Measurements from ENCODE around the gene RABGAP1. TPM values are rescaled to one million over a fixed set of nuclear protein-coding genes. Genes with fewer than 3 reads are reported as not detected.

RABGAP1 gene
- total and polyA plus RNA-seq, 2 experiments from 2014 or later: 8.5 to 33.9 TPM

GRCh38 chr9:122929796-122930354 lies 10.9 kb upstream of the RABGAP1 start:
- H3K4me1 Mint-ChIP-seq: peaks cover 5% of the 10 kb centered on the region; the same call in 2 of the 3 replicates
- H3K4me3 Mint-ChIP-seq: no peak overlapping the region
- peaks cover 92% of the 10 kb centered on the region for H3K79me2 ChIP-seq (replicated peaks; ENCODE audit: insufficient read depth)

More at GRCh38 chr9:122929796-122930354, 10.9 kb upstream of the RABGAP1 start:
- no peak for DNase-seq (ENCODE audit: low spot score)
- Mint-ChIP-seq H3K27me3 (ENCODE audit: insufficient read depth, low read depth, poor library complexity) (no peaks in the 10 kb centered on the region), H3K27ac (no peak overlapping the region), H3K36me3 (ENCODE audit: low read depth) (no peaks in the 10 kb centered on the region; the same call in 2 of the 3 replicates), H3K9me3 (no peaks in the 10 kb centered on the region)
- H3K4me2 ChIP-seq: peak overlapping the region; percentile 89
- peak overlapping the region; percentile 86 for H3K4me3 ChIP-seq
- H4K20me1 ChIP-seq (replicated peaks; ENCODE audit: insufficient read depth): peaks cover 16% of the 10 kb centered on the region
- H3K27me3 ChIP-seq (ENCODE audit: insufficient read depth): no peaks in the 10 kb centered on the region
- H3K4me1 ChIP-seq (ENCODE audit: insufficient read depth): peaks cover 19% of the 10 kb centered on the region
- TF ChIP-seq ZNF114 (CRISPR knock-in tag; IDR thresholded peaks at IDR 0.05): no peak
- no peak for TF ChIP-seq EZH2phosphoT487 (IDR thresholded peaks at IDR 0.05; ENCODE audit: unreplicated experiment)
- TF ChIP-seq REST (IDR thresholded peaks at IDR 0.05; ENCODE audit: unreplicated experiment): no peak
- no peak for TF ChIP-seq ZNF462 (CRISPR knock-in tag; IDR thresholded peaks at IDR 0.05)
- TF ChIP-seq EZH2 (IDR thresholded peaks at IDR 0.05; ENCODE audit: low read depth, unreplicated experiment): no peak
- no peak for TF ChIP-seq STAT1 (IDR thresholded peaks at IDR 0.05; ENCODE audit: unreplicated experiment)
- no peak for TF ChIP-seq CTCF (conservative IDR thresholded peaks at IDR 0.05; ENCODE audit: low read depth in 2 of 2)
- TF ChIP-seq ETS1 (IDR thresholded peaks at IDR 0.05): no peak
- TF ChIP-seq ZNF331 (CRISPR knock-in tag; IDR thresholded peaks at IDR 0.05; ENCODE audit: low read depth): no peak
- no peak for TF ChIP-seq CREB1 (CRISPR knock-in tag; IDR thresholded peaks at IDR 0.05; ENCODE audit: low read depth)
- no peak for TF ChIP-seq POLR2AphosphoS5 (IDR thresholded peaks at IDR 0.05; ENCODE audit: low read depth)
- H3K9me2 ChIP-seq (ENCODE audit: insufficient read depth): no peaks in the 10 kb centered on the region
- no peak for ATAC-seq
- no peaks in the 10 kb centered on the region for H3K36me3 ChIP-seq (ENCODE audit: insufficient read depth)
- no peak overlapping the region for H3K27ac ChIP-seq (ENCODE audit: low read depth)
- H3F3A ChIP-seq (replicated peaks; ENCODE audit: low read depth): no peaks in the 10 kb centered on the region
- no peak overlapping the region for H2AFZ ChIP-seq

Measured in GM23338 (cell line).